HG03060 (cell line): Measurements from ENCODE around the gene PHLDA2.

Experiments used
- ATAC-seq: cut with Tn5 transposase; IDR thresholded peaks from one replicate; pipeline ENCODE4 v1.9.1; 2021; ENCODE audit warnings: low read depth, moderate number of reproducible peaks; ENCODE audit not compliant: unreplicated experiment

Gene PHLDA2

GRCh38 chr11:2883979-2884815 lies 45.0 kb downstream of the PHLDA2 start:
- ATAC-seq, result no peak

DNA sequence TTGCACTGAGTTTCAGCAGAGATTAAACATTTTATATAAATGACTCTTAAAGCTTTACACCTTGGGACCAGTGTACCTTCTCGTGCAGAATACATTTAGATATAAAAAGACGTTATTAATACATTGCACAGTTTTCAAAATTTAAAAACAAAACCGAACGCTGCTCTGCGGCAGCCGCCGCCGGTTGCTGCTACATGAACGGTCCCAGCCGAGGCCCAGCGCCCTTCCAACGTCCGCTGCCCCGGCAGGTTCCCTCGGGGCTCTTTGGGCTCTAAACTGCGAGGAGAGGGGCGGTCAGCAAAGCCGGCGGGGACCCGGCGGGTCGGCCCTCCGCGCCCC lies 45.6 kb downstream of the PHLDA2 start:
- ATAC-seq, result no peak

GRCh38 chr11:2882396-2883110 lies 46.7 kb downstream of the PHLDA2 start:
- ATAC-seq, result no peak

GRCh38 chr11:2881981-2882375 lies 47.2 kb downstream of the PHLDA2 start:
- ATAC-seq, result no peak

DNA sequence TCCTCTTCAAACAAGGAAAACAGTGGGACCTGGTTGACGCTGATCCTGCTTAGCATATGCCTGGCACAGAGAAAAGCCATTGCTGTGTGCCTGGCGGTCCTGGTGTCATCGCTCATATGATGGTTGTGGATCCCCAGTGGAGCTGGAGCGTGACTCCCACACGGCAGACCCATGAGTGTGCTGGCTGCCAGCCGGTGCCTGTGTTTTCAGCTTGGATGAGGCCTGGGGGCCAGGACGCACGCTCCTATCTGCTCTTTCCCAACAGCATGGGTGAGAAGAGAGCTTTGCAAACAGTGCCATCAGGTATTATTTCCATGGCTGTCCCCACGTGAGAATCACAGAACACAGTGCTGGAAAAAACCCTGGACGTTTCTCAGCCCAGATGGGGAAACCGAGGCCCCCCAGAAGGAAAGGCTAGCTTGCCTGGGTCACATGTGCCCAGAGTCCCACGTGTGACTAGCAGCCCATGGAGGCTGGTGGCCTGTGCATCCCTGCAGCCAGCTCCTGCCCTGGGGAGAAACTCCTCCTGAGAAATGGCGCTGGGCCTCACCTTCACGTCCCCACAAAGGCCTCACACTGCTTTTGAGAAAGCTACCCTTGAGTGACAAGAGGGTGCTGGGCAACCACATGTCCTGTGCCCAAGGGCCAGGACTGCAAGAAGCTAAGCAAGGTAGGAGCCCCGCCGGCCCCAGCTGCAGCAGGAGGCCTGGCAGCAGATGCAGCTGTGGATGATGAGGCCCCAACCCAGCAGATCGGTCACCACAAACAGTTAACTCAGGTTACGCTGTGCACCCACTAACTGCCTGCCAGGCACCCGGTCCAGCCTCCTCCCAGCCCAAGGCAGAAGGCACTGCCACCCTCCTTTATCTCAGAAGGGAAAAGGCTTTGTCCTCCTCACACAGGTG lies 47.9 kb downstream of the PHLDA2 start:
- no peak for ATAC-seq

DNA sequence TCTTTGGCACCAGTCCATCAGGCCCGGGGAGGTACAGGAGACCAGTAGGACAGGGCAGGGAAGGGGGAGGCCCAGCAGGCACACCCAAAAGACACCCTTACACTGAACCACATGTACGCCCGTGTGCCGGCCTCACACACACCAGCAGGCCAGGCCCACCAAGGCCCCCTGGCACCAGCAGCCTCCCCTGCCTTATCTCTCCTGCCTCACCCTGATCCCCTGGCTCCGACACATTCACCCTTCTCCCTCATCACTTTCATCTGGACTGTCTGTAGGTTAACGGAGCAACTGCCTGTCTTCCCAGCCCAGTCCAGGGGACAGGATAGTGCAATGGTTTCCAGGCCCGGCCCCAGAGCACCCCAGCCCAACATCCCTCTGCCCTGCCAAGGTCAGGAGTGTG lies 48.6 kb downstream of the PHLDA2 start:
- ATAC-seq, result no peak

GRCh38 chr11:2878782-2879181 lies 50.4 kb downstream of the PHLDA2 start:
- ATAC-seq, result no peak
